T-helper 9 cell (primary cell): ENCODE data around the gene GALK2.

Experiments used
- DNase-seq: peaks from one replicate; pipeline ENCODE4 v3.0.0-alpha.2; 2020
- total RNA-seq, 2 donors: gene quantifications; one replicate each; lab custom pipeline; 2026; lab: John Stamatoyannopoulos, UW

The GALK2 gene
- 20.8 to 37.1 reads per million in 2 donors for total RNA-seq

GRCh38 chr15:49169880-49170597 lies at the start of gene GALK2:
TSS of gene GALK2 (plus strand) at chr15:49170247. CDS start at chr15:49170323, 76 bp downstream.
- peak; percentile 76 for DNase-seq

GRCh38 chr15:49120832-49121231 lies 49.2 kb upstream of the GALK2 start:
- no peak for DNase-seq

GRCh38 chr15:49121901-49122300 lies 48.1 kb upstream of the GALK2 start:
- DNase-seq = no peak

GRCh38 chr15:49122541-49123062 lies 47.4 kb upstream of the GALK2 start:
- no peak for DNase-seq

GRCh38 chr15:49124371-49124770 lies 45.7 kb upstream of the GALK2 start:
- no peak for DNase-seq

GRCh38 chr15:49131403-49131802 lies 38.6 kb upstream of the GALK2 start:
- no peak for DNase-seq

- DNase-seq = no peak
Observed at GRCh38 chr15:49134683-49135341, 35.2 kb upstream of the GALK2 start.

GRCh38 chr15:49135342-49135857 lies 34.6 kb upstream of the GALK2 start:
- DNase-seq = no peak

GRCh38 chr15:49135911-49136310 lies 34.1 kb upstream of the GALK2 start:
- DNase-seq = no peak

GRCh38 chr15:49137861-49138260 lies 32.2 kb upstream of the GALK2 start:
- no peak for DNase-seq

GRCh38 chr15:49145651-49146609 lies 24.1 kb upstream of the GALK2 start:
- DNase-seq = no peak

- DNase-seq = no peak
Observed at GRCh38 chr15:49148298-49148697, 21.7 kb upstream of the GALK2 start.

GRCh38 chr15:49148727-49149126 lies 21.3 kb upstream of the GALK2 start:
- DNase-seq = no peak

GRCh38 chr15:49151831-49152230 lies 18.2 kb upstream of the GALK2 start:
- no peak for DNase-seq

- DNase-seq = no peak
Observed at GRCh38 chr15:49152552-49153312, 17.3 kb upstream of the GALK2 start.

GRCh38 chr15:49154359-49154758 lies 15.7 kb upstream of the GALK2 start:
- DNase-seq = no peak

- no peak for DNase-seq
Observed at GRCh38 chr15:49154799-49155109, 15.3 kb upstream of the GALK2 start.

GRCh38 chr15:49155110-49155833 lies 14.8 kb upstream of the GALK2 start, which contains the start of gene COPS2:
TSS of gene COPS2 (minus strand) at chr15:49155599. CDS start at chr15:49155578, 21 bp downstream.
- DNase-seq = peak; percentile 83

- DNase-seq = no peak
Observed at GRCh38 chr15:49155834-49156627, 14.0 kb upstream of the GALK2 start.

- DNase-seq = no peak
Observed at GRCh38 chr15:49163678-49164077, 6.4 kb upstream of the GALK2 start.
